ENCODE results near the gene CFLAR. TPM values are rescaled to one million over a fixed set of nuclear protein-coding genes. Genes with fewer than 3 reads are reported as not detected.

Gene CFLAR
- total and polyA plus RNA-seq, 2 of the 13 experiments (the other 11 are each of a cell fraction or from before 2014, with no cell fraction given), result 43.8 to 92.1 TPM

- TF ChIP-seq ZNF281 (CRISPR knock-in tag; IDR thresholded peaks at IDR 0.05; ENCODE audit: borderline replicate concordance) (peak; percentile 28; the same call in 1 of the 2 replicates), TAF1 (CRISPR knock-in tag; IDR thresholded peaks at IDR 0.05) (no peak), ZNF841 (CRISPR knock-in tag; IDR thresholded peaks at IDR 0.05; ENCODE audit: borderline replicate concordance) (no peak), ZNF3 (CRISPR knock-in tag; IDR thresholded peaks at IDR 0.05) (no peak), SOX13 (IDR thresholded peaks at IDR 0.05) (no peak), SOX13 (CRISPR knock-in tag; conservative IDR thresholded peaks at IDR 0.05 in 1 of 2, IDR thresholded peaks at IDR 0.05 in 1 of 2) (peak in 1 of 2 experiments; percentile 88; a peak in 2 of 4 replicates), SMARCC2 (IDR thresholded peaks at IDR 0.05) (peak; percentile 73; the same call in 1 of the 2 replicates), HNF4G (IDR thresholded peaks at IDR 0.05; ENCODE audit: borderline replicate concordance, low read depth, low read length) (peak; percentile 97), HNF4G (CRISPR knock-in tag; IDR thresholded peaks at IDR 0.05; ENCODE audit: borderline replicate concordance, low read depth) (peak; percentile 81; the same call in 1 of the 2 replicates), ZNF609 (CRISPR knock-in tag; IDR thresholded peaks at IDR 0.05; ENCODE audit: borderline replicate concordance) (peak; percentile 53; the same call in 1 of the 2 replicates), CBFB (CRISPR knock-in tag; IDR thresholded peaks at IDR 0.05) (no peak), TFDP2 (CRISPR knock-in tag; IDR thresholded peaks at IDR 0.05) (0 out of 2 replicates have a peak, but pooled peaks have one; percentile 40), CHD4 (IDR thresholded peaks at IDR 0.05; ENCODE audit: borderline replicate concordance, low read length) (peak; percentile 85; the same call in 1 of the 2 replicates), KAT8 (CRISPR knock-in tag; IDR thresholded peaks at IDR 0.05) (peak; percentile 67; the same call in 1 of the 2 replicates), RCOR2 (CRISPR knock-in tag; IDR thresholded peaks at IDR 0.05) (peak; percentile 94), FOXA3 (CRISPR knock-in tag; IDR thresholded peaks at IDR 0.05) (peak; percentile 79), KMT2B (CRISPR knock-in tag; IDR thresholded peaks at IDR 0.05) (peak; percentile 68)
- TF ChIP-seq, protein P1, sequence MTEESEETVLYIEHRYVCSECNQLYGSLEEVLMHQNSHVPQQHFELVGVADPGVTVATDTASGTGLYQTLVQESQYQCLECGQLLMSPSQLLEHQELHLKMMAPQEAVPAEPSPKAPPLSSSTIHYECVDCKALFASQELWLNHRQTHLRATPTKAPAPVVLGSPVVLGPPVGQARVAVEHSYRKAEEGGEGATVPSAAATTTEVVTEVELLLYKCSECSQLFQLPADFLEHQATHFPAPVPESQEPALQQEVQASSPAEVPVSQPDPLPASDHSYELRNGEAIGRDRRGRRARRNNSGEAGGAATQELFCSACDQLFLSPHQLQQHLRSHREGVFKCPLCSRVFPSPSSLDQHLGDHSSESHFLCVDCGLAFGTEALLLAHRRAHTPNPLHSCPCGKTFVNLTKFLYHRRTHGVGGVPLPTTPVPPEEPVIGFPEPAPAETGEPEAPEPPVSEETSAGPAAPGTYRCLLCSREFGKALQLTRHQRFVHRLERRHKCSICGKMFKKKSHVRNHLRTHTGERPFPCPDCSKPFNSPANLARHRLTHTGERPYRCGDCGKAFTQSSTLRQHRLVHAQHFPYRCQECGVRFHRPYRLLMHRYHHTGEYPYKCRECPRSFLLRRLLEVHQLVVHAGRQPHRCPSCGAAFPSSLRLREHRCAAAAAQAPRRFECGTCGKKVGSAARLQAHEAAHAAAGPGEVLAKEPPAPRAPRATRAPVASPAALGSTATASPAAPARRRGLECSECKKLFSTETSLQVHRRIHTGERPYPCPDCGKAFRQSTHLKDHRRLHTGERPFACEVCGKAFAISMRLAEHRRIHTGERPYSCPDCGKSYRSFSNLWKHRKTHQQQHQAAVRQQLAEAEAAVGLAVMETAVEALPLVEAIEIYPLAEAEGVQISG (CRISPR knock-in tag; IDR thresholded peaks at IDR 0.05), result no peak
These were observed 33.3 kb downstream of the CFLAR start (continued) for GRCh38 chr2:201149064-201149820.
